IMR-90 (cell line): ENCODE data around the gene POU4F1. TPM values are rescaled to one million over a fixed set of nuclear protein-coding genes. Genes with fewer than 3 reads are reported as not detected.

Experiments
- ATAC-seq: fragments of 200-7000 bp; cut with Tn5 transposase; 2 replicates; pipeline ENCODE4 v1.9.1; 2020; ENCODE audit warnings: low read depth, mild to moderate bottlenecking, moderate library complexity
- BruUV-seq: library from RNA; stranded (reverse); fragments of 400-500 nt; replicated peaks from 2 replicates; lab custom pipeline; 2021; lab: Mats Ljungman, UMichigan
- CTCF ChIA-PET: fragments of 300-600 bp; formaldehyde crosslinking; extraction: SDS; loops from one replicate; lab custom pipeline; 2021; ENCODE audit warnings: antibody characterized with exemption; lab: Yijun Ruan, JAX
- POLR2A ChIA-PET: fragments of 300-600 bp; sonication (Branson Sonifier 250); formaldehyde crosslinking; loops from one replicate; lab custom pipeline; 2022; ENCODE audit warnings: antibody characterized with exemption; ENCODE audit not compliant: unreplicated experiment; lab: Charles Lee
- DNase-seq: peaks from one replicate; pipeline ENCODE4 v3.0.0; 2013
- H2AFZ ChIP-seq: replicated peaks from 2 replicates; pipeline ENCODE3; 2013; ENCODE audit warnings: low read length, mild to moderate bottlenecking; ENCODE audit not compliant: poor library complexity
- H2AK5ac ChIP-seq: 2 replicates; pipeline ENCODE4 v1.6.1; 2013; ENCODE audit warnings: low read depth, low read length, inconsistent platforms
- H2AK9ac ChIP-seq: replicated peaks from 2 replicates; pipeline ENCODE3; 2013; ENCODE audit warnings: mild to moderate bottlenecking, low read depth, low read length, moderate library complexity; ENCODE audit not compliant: poor library complexity
- H2BK120ac ChIP-seq: 2 replicates; pipeline ENCODE4 v1.6.1; 2013; ENCODE audit warnings: low read depth, low read length, inconsistent platforms
- H2BK15ac ChIP-seq: 3 replicates; pipeline ENCODE4 v1.6.1; 2013; ENCODE audit warnings: low read depth, low read length, inconsistent platforms
- H2BK20ac ChIP-seq: 2 replicates; pipeline ENCODE4 v1.6.1; 2013; ENCODE audit warnings: low read depth, mild to moderate bottlenecking, inconsistent platforms, low read length, moderate library complexity
- H2BK5ac ChIP-seq: 2 replicates; pipeline ENCODE4 v1.6.1; 2013; ENCODE audit warnings: mild to moderate bottlenecking, low read depth, low read length, inconsistent platforms; ENCODE audit not compliant: poor library complexity, severe bottlenecking
- H3K14ac ChIP-seq: replicated peaks from 2 replicates; pipeline ENCODE4 v1.6.1; 2013; ENCODE audit warnings: low read depth, low read length, inconsistent platforms
- H3K18ac ChIP-seq: 2 replicates; pipeline ENCODE4 v1.6.1; 2013; ENCODE audit warnings: low read depth, low read length, control low read depth
- H3K23ac ChIP-seq: 2 replicates; pipeline ENCODE4 v1.6.1; 2013; ENCODE audit warnings: low read depth, low read length, inconsistent platforms
- H3K27ac ChIP-seq: 2 replicates; pipeline ENCODE4 v1.5.1; 2013; ENCODE audit warnings: mild to moderate bottlenecking, control low read depth, low read length; ENCODE audit not compliant: insufficient read depth
- H3K27me3 ChIP-seq: 2 replicates; pipeline ENCODE4 v1.6.1; 2013; ENCODE audit warnings: low read length; ENCODE audit not compliant: control insufficient read depth, insufficient read depth
- H3K36me3 ChIP-seq: 2 replicates; pipeline ENCODE4 v1.6.1; 2013; ENCODE audit warnings: low read length, mixed read lengths; ENCODE audit not compliant: control insufficient read depth, insufficient read depth
- H3K4ac ChIP-seq: 2 replicates; pipeline ENCODE4 v1.6.1; 2013; ENCODE audit warnings: low read depth, low read length, inconsistent platforms
- H3K4me1 ChIP-seq: 2 replicates; pipeline ENCODE4 v1.6.1; 2013; ENCODE audit warnings: low read length, mixed read lengths; ENCODE audit not compliant: control insufficient read depth, insufficient read depth
- H3K4me2 ChIP-seq: 2 replicates; pipeline ENCODE4 v1.6.1; 2013; ENCODE audit warnings: low read depth, mild to moderate bottlenecking, control low read depth, low read length, moderate library complexity
- H3K4me3 ChIP-seq: 2 replicates; pipeline ENCODE4 v1.5.1; 2013; ENCODE audit warnings: low read depth, mild to moderate bottlenecking, control low read depth, low read length, moderate library complexity; ENCODE audit not compliant: insufficient read depth
- H3K56ac ChIP-seq: 2 replicates; pipeline ENCODE4 v1.6.1; 2013; ENCODE audit warnings: low read length, inconsistent platforms; ENCODE audit not compliant: insufficient read depth; ENCODE audit errors: extremely low read depth
- H3K79me1 ChIP-seq, 2 experiments: 2 replicates each; pipeline ENCODE4 v1.6.1; 2013; ENCODE audit warnings: low read length in 2 of 2, inconsistent platforms in 1 of 2, low read depth in 1 of 2
- H3K9ac ChIP-seq: 2 replicates; pipeline ENCODE4 v1.6.1; 2013; ENCODE audit warnings: low read depth, low read length, control low read depth
- H3K9me1 ChIP-seq: 2 replicates; pipeline ENCODE4 v1.6.1; 2013; ENCODE audit warnings: low read length, inconsistent platforms; ENCODE audit not compliant: insufficient read depth
- H3K9me3 ChIP-seq: 2 replicates; pipeline ENCODE4 v1.6.1; 2013; ENCODE audit warnings: low read length; ENCODE audit not compliant: control insufficient read depth, insufficient read depth
- H4K20me1 ChIP-seq: 2 replicates; pipeline ENCODE4 v1.6.1; 2013; ENCODE audit warnings: low read length, inconsistent platforms; ENCODE audit not compliant: insufficient read depth
- H4K5ac ChIP-seq: 2 replicates; pipeline ENCODE4 v1.6.1; 2013; ENCODE audit warnings: mild to moderate bottlenecking, low read depth, low read length, control low read depth
- H4K8ac ChIP-seq, 2 experiments: 2 replicates each; pipeline ENCODE4 v1.6.1; 2013; ENCODE audit warnings: low read depth in 2 of 2, low read length in 2 of 2, control low read depth in 1 of 2, inconsistent platforms in 1 of 2
- H4K91ac ChIP-seq: 2 replicates; pipeline ENCODE4 v1.6.1; 2013; ENCODE audit warnings: low read depth, low read length, inconsistent platforms; ENCODE audit not compliant: insufficient read depth
- BHLHE40 ChIP-seq: fragments of 150-350 bp; IDR thresholded peaks from 2 replicates; pipeline ENCODE4 v1.6.1; 2016; ENCODE audit warnings: mild to moderate bottlenecking, low read depth, low read length
- CEBPB ChIP-seq: IDR thresholded peaks from 2 replicates; pipeline ENCODE4 v1.6.1; 2012; ENCODE audit warnings: low read depth, low read length, improper control_type of control experiment
- CHD1 ChIP-seq: IDR thresholded peaks from 2 replicates; pipeline ENCODE4 v1.6.1; 2012; ENCODE audit warnings: low read depth, low read length, improper control_type of control experiment
- FOS ChIP-seq: fragments of 150-350 bp; IDR thresholded peaks from 2 replicates; pipeline ENCODE4 v1.6.1; 2016; ENCODE audit warnings: low read depth, low read length
- MAFK ChIP-seq: IDR thresholded peaks from 2 replicates; pipeline ENCODE4 v1.6.1; 2012; ENCODE audit warnings: low read depth, low read length, improper control_type of control experiment
- MAZ ChIP-seq: IDR thresholded peaks from 2 replicates; pipeline ENCODE4 v1.6.1; 2012; ENCODE audit warnings: low read depth, mild to moderate bottlenecking, low read length, improper control_type of control experiment, moderate library complexity, borderline replicate concordance
- MXI1 ChIP-seq: IDR thresholded peaks from 2 replicates; pipeline ENCODE4 v1.6.1; 2012; ENCODE audit warnings: low read depth, mild to moderate bottlenecking, low read length, moderate library complexity, borderline replicate concordance
- NFE2L2 ChIP-seq: fragments of 150-350 bp; IDR thresholded peaks from 2 replicates; pipeline ENCODE4 v1.6.1; 2016; ENCODE audit warnings: low read depth, mild to moderate bottlenecking, low read length
- POLR2A ChIP-seq: IDR thresholded peaks from 2 replicates; pipeline ENCODE4 v1.6.1; 2012; ENCODE audit warnings: mild to moderate bottlenecking, low read depth, low read length
- RAD21 ChIP-seq: IDR thresholded peaks from 2 replicates; pipeline ENCODE4 v1.6.1; 2012; ENCODE audit warnings: low read length, improper control_type of control experiment
- RCOR1 ChIP-seq: IDR thresholded peaks from 2 replicates; pipeline ENCODE4 v1.6.1; 2012; ENCODE audit warnings: mild to moderate bottlenecking, low read length, improper control_type of control experiment; ENCODE audit not compliant: insufficient replicate concordance
- RFX5 ChIP-seq: IDR thresholded peaks from 2 replicates; pipeline ENCODE4 v1.8.0; 2012; ENCODE audit warnings: low read depth, mild to moderate bottlenecking, low read length, moderate library complexity
- SMC3 ChIP-seq: fragments of 150-350 bp; IDR thresholded peaks from 2 replicates; pipeline ENCODE4 v1.6.1; 2016; ENCODE audit warnings: low read depth, mild to moderate bottlenecking, antibody characterized with exemption, low read length, moderate library complexity
- WGBS, 2 experiments: methylation state at CpG; one replicate each; pipeline versions ENCODE4 v1.1.5 to v1.1.7; 2013; ENCODE audit warnings: missing lambda C conversion rate in 2 of 2; ENCODE audit not compliant: insufficient read length in 1 of 2; ENCODE audit errors: extremely low coverage in 2 of 2; 5-methylcytosine and 5-hydroxymethylcytosine counted together
- dilution Hi-C: fragments of 300-500 bp; cut with HindIII; formaldehyde crosslinking; loops from one replicate; pipeline ENCODE4 v1.14.3; 2018; ENCODE audit warnings: low sequenced_read_pairs; ENCODE audit not compliant: unreplicated experiment
- in situ Hi-C: fragments of 300-500 bp; cut with MboI; formaldehyde crosslinking; loops from 3 replicates; pipeline ENCODE4 v1.14.3; 2019; ENCODE audit warnings: low sequenced_read_pairs, inconsistent platforms, mixed read lengths
- intact Hi-C: fragments of 100-400 bp; cut with micrococcal nuclease; formaldehyde crosslinking; loops from 2 replicates; pipeline ENCODE4 v1.10.0; 2022
- polyA plus RNA-seq, 3 experiments: library from polyadenylated mRNA; depleted of rRNA; stranded (reverse); fragments of >200 nt; gene quantifications; 2 replicates each; pipeline ENCODE4 v1.2.3, GENCODE V29; 2012; ENCODE audit warnings: low replicate concordance in 1 of 3
- total RNA-seq: library from RNA; depleted of rRNA; stranded (reverse); fragments of >200 nt; gene quantifications from 2 replicates; pipeline ENCODE4 v1.2.3, GENCODE V29; 2012
- TF ChIP-seq, protein P1 (sequence below): fragments of 150-350 bp; IDR thresholded peaks from 2 replicates; pipeline ENCODE4 v1.6.1; 2017; ENCODE audit warnings: mild to moderate bottlenecking, antibody characterized with exemption, low read length, low read depth
- TF ChIP-seq, protein P2 (sequence below): conservative IDR thresholded peaks from 2 replicates; pipeline ENCODE4 v1.5.1; 2012; ENCODE audit warnings: mild to moderate bottlenecking, low read depth, low read length, improper control_type of control experiment
- TF ChIP-seq, protein P3 (sequence below): fragments of 150-350 bp; IDR thresholded peaks from 2 replicates; pipeline ENCODE4 v1.6.1; 2016; ENCODE audit warnings: low read depth, mild to moderate bottlenecking, low read length, moderate library complexity, borderline replicate concordance

POU4F1 gene
- total and polyA plus RNA-seq, 2 of the 4 experiments (the other 2 are of a cell fraction): 0.02 TPM; not detected in 1

DNA sequence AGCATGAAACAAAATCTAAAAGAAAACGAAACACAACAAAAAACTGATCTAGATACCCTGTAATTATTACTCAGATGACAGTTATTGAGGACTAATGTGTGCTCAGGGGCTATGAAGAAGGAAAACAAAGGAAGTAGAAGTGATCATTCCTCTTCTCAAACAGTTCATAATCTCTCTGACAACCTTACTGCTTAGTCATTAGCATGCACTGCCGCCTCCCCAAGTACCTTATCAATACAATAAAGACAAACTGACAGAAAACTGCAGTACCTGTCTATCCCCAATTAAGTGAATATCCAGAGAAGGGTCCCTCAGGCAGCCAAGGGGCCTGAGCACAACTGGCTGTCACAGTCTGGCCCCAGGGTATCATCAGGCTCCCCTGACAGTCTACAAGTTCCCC, 22.0 kb upstream of the POU4F1 start:
- CTCF ChIA-PET: interaction anchor here (0.6 kb wide), 1 partner anchor 18 kb away, joined by 3 read pairs; no protein-coding TSS in a partner anchor
- no peak for ATAC-seq
- Histone ChIP-seq H2BK120ac (no peak overlapping the region), H3K4me3 (no peak overlapping the region), H2BK5ac (no peak overlapping the region), H2AK5ac (no peak overlapping the region), H4K8ac (no peak overlapping the region), H4K20me1 (no peaks in the 10 kb centered on the region), H3K36me3 (peaks cover 3% of the 10 kb centered on the region; the same call in 1 of the 2 replicates), H3K9me1 (no peaks in the 10 kb centered on the region), H2AK9ac (no peak overlapping the region), H3K18ac (no peak overlapping the region), H3K79me1 (peaks cover 0 to 9% of the 10 kb centered on the region in 2 experiments; a peak in 3 of 4 replicates), H3K4me2 (no peak overlapping the region), H3K56ac (no peak overlapping the region), H3K9me3 (no peaks in the 10 kb centered on the region), H4K91ac (no peak overlapping the region), H3K23ac (no peak overlapping the region), H3K4me1 (no peaks in the 10 kb centered on the region), H3K9ac (no peak overlapping the region), H3K27ac (no peak overlapping the region), H3K27me3 (no peaks in the 10 kb centered on the region), H2BK15ac (no peak overlapping the region), H3K4ac (no peak overlapping the region), H4K5ac (no peak overlapping the region), H2BK20ac (no peak overlapping the region), H3K14ac (no peak overlapping the region), H2AFZ (no peak overlapping the region)
- WGBS, 2 experiments: 100% methylated on average over 1 of the region's 2 CpGs; no CpG with 5 or more reads in 1 of the 2 experiments
- in situ Hi-C loops (no loop called here), intact Hi-C loops (no loop called here), dilution Hi-C loops (no loop called here)
- POLR2A ChIA-PET: no interaction called here
- no TSS peak for BruUV-seq
- DNase-seq: no peak
- no peak for TF ChIP-seq NFE2L2
- no peak for TF ChIP-seq MXI1
- no peak for TF ChIP-seq FOS
- TF ChIP-seq, protein P1, sequence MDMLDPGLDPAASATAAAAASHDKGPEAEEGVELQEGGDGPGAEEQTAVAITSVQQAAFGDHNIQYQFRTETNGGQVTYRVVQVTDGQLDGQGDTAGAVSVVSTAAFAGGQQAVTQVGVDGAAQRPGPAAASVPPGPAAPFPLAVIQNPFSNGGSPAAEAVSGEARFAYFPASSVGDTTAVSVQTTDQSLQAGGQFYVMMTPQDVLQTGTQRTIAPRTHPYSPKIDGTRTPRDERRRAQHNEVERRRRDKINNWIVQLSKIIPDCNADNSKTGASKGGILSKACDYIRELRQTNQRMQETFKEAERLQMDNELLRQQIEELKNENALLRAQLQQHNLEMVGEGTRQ: no peak
- no peak for TF ChIP-seq MAFK
- TF ChIP-seq BHLHE40: no peak
- TF ChIP-seq, protein P2, sequence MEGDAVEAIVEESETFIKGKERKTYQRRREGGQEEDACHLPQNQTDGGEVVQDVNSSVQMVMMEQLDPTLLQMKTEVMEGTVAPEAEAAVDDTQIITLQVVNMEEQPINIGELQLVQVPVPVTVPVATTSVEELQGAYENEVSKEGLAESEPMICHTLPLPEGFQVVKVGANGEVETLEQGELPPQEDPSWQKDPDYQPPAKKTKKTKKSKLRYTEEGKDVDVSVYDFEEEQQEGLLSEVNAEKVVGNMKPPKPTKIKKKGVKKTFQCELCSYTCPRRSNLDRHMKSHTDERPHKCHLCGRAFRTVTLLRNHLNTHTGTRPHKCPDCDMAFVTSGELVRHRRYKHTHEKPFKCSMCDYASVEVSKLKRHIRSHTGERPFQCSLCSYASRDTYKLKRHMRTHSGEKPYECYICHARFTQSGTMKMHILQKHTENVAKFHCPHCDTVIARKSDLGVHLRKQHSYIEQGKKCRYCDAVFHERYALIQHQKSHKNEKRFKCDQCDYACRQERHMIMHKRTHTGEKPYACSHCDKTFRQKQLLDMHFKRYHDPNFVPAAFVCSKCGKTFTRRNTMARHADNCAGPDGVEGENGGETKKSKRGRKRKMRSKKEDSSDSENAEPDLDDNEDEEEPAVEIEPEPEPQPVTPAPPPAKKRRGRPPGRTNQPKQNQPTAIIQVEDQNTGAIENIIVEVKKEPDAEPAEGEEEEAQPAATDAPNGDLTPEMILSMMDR: no peak
- no peak for TF ChIP-seq CHD1
- no peak for TF ChIP-seq RAD21
- TF ChIP-seq CEBPB: no peak
- TF ChIP-seq MAZ: no peak
- TF ChIP-seq, protein P3, sequence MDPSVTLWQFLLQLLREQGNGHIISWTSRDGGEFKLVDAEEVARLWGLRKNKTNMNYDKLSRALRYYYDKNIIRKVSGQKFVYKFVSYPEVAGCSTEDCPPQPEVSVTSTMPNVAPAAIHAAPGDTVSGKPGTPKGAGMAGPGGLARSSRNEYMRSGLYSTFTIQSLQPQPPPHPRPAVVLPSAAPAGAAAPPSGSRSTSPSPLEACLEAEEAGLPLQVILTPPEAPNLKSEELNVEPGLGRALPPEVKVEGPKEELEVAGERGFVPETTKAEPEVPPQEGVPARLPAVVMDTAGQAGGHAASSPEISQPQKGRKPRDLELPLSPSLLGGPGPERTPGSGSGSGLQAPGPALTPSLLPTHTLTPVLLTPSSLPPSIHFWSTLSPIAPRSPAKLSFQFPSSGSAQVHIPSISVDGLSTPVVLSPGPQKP: no peak
- TF ChIP-seq SMC3: no peak
- no peak for TF ChIP-seq RFX5
- no peak for TF ChIP-seq RCOR1
- TF ChIP-seq POLR2A: no peak
